Measurements from ENCODE around the gene LCP2.

Gene LCP2

DNA sequence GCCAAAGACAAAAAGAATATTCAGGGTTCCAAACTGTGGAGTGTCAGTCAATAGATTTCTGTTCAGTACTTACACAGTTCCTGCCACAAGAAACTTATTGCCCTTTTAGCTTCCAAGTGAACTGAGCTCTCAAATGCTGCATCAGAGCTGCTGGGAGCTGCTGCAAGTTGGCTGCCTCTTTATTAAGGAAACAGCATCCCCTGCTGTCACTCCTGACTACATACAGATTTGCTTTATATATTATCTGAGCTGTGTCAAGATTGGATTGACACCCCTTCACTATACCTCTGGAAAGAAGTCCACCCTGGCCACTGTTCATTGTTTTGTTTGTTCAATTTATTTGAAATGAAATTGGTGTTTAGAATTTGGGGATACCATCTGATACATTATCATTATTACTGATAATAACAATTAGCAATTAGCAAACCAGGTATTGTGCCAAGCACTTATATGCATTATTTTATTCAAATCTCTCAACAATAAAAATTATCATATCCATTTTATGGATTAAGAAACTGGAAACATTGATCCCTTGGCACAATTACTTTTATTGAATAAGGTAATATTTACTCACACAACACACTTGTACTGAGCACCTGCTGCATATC, 81.2 kb downstream of the LCP2 start:
- no peak for DNase-seq (ENCODE audit: low spot score)

GRCh38 chr5:170211575-170212334, 85.8 kb downstream of the LCP2 start:
- DNase-seq (ENCODE audit: low spot score), result no peak

DNA sequence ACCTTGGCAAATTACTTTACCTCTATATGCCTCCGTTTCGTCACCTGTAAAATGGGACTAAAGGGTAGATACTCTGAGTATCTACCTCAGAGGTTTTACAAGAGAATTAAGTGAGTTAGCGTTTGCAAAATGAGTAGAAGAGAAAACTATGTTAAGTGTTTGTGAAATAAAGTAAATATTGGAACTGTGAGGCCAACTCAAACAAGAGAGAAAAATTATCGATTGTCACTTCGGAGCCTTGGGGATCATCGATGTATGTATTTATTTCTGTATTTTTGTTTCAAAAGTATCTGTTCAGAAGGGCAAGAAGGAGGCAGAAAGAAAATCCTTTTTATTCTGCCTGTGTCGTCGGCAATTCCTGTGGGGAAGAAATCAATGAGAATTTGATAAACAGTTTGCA, 90.6 kb downstream of the LCP2 start:
- DNase-seq (ENCODE audit: low spot score), result no peak

DNA sequence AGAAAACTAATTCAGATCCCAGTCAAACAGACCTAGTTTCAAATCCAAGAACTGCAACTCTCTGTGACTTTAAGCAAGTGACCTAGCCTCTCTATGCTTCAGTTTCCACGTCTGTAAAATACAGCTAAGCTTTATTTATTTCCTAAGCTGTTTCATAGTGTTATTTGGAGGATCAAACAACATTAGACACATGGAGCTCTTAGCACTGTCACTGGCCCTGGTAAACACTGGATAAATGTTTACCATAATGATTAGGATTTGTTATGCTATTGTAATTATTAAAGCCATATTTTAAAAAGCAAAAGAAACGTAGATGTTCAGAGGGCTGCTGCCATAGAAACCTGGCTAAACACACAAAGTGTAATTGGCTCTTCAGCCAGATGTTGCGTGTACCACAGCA, 91.4 kb downstream of the LCP2 start:
- no peak for DNase-seq (ENCODE audit: low spot score)

- no peak for DNase-seq (ENCODE audit: low spot score)
These were observed 93.4 kb downstream of the LCP2 start for GRCh38 chr5:170204202-170204601.

GRCh38 chr5:170202117-170202516, 95.5 kb downstream of the LCP2 start:
- DNase-seq (ENCODE audit: low spot score), result no peak

DNA sequence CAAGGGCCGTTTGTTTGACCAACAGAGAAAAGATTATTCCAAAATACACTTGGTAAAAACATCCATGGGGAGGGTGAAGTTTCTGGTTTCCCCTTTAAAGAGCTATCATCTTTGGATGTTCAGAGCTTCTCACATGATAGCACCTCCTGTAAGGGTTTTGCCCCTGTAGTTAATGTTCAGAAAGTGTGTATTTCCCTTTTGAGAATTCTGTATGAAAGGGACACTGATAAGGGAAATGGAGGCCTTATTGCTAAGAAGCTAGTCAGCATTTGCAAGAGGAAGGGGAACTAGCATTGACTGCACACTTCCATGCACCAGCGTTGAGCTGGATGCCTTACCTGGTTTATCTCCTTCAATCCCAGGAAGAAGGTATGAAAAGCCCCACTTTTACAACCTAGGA, 96.3 kb downstream of the LCP2 start:
- DNase-seq (ENCODE audit: low spot score), result no peak

DNA sequence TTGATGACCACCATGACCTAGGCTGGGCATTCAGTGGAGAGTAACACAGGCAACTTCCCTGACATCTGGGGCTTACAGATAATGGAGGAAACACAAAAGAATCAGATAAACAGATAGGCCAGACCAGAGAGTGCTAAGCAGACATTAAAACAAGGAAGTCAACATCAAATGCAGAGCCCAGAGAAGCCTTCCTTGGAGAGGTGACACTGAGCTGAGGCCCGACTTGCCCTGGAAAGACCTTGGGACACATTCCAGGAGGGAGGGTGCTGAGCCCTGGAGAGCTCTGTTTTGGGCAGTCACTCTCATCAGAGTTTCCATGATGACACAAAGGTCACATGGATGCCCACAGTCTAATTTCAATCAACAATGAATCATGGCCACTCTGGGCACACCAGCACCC, 96.7 kb downstream of the LCP2 start:
- no peak for DNase-seq (ENCODE audit: low spot score)

Measured in CD4-positive, alpha-beta T cell treated with Interleukin-6 at 100 ng/mL for 8 hours (primary cell).